Parathyroid adenoma (tissue), 2 donors: ENCODE data around the gene UPF2.

Source experiments
- H2AFZ ChIP-seq: fragments of 300-600 bp; sonication (generic); one replicate; pipeline ENCODE4 v1.7.0; 2017; ENCODE audit warnings: antibody characterized with exemption, mild to moderate bottlenecking
- H3K27ac ChIP-seq: fragments of 300-600 bp; sonication (generic); one replicate; pipeline ENCODE4 v1.7.0; 2017
- H3K27me3 ChIP-seq: fragments of 300-600 bp; sonication (generic); one replicate; pipeline ENCODE4 v1.7.0; 2017; ENCODE audit warnings: low read length; ENCODE audit not compliant: control insufficient read depth, insufficient read depth
- H3K36me3 ChIP-seq: fragments of 300-600 bp; sonication (generic); one replicate; pipeline ENCODE4 v1.7.0; 2017; ENCODE audit warnings: low read length; ENCODE audit not compliant: control insufficient read depth, insufficient read depth
- H3K4me1 ChIP-seq: fragments of 300-600 bp; sonication (generic); one replicate; pipeline ENCODE4 v1.7.0; 2017; ENCODE audit warnings: control low read depth
- H3K4me2 ChIP-seq: fragments of 300-600 bp; sonication (generic); one replicate; pipeline ENCODE4 v1.7.0; 2017; ENCODE audit warnings: low read length
- H3K4me3 ChIP-seq: fragments of 300-600 bp; sonication (generic); one replicate; pipeline ENCODE4 v1.7.0; 2017; ENCODE audit warnings: low read depth, low read length
- H3K79me2 ChIP-seq: fragments of 300-600 bp; sonication (generic); one replicate; pipeline ENCODE4 v1.7.0; 2017; ENCODE audit warnings: control low read depth
- H3K9ac ChIP-seq: fragments of 300-600 bp; sonication (generic); one replicate; pipeline ENCODE4 v1.7.0; 2017; ENCODE audit warnings: mild to moderate bottlenecking
- H3K9me3 ChIP-seq: fragments of 300-600 bp; sonication (generic); one replicate; pipeline ENCODE4 v1.7.0; 2017; ENCODE audit warnings: low read length; ENCODE audit not compliant: control insufficient read depth
- TF ChIP-seq, protein P1 (sequence below): fragments of 300-600 bp; sonication (generic); IDR thresholded peaks from one replicate; pipeline ENCODE4 v1.7.0; 2017; ENCODE audit warnings: antibody characterized with exemption, mild to moderate bottlenecking
- donor health status: primary hyperparathyroidism.

Gene UPF2

DNA sequence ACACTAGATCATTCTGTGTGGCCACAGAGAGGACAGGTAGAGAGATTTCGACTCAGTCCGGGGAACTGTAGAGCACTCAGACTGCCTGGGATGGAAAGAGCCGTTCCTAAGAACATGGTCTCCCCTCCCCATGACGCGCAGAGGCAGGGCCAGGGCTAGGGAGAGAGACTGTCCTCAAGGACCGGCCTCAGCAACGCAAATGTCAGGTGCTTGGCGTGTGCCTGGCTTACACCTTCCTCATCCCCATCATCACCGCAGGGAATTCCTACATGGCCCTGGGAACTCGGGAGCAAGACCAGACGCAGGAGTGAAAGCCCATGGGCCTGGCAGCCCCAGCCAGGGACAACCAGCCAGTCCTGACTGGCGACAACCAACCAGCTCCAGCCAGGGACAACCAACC, 163.8 kb downstream of the UPF2 start:
- no peak overlapping the region for H3K27ac ChIP-seq
- H3K36me3 ChIP-seq = no peaks in the 10 kb centered on the region
- H3K79me2 ChIP-seq = no peaks in the 10 kb centered on the region
- H3K27me3 ChIP-seq = no peaks in the 10 kb centered on the region
- H3K4me1 ChIP-seq = no peaks in the 10 kb centered on the region
- H2AFZ ChIP-seq = no peak overlapping the region
- H3K4me3 ChIP-seq = no peak overlapping the region
- H3K9ac ChIP-seq = no peak overlapping the region
- TF ChIP-seq, protein P1, sequence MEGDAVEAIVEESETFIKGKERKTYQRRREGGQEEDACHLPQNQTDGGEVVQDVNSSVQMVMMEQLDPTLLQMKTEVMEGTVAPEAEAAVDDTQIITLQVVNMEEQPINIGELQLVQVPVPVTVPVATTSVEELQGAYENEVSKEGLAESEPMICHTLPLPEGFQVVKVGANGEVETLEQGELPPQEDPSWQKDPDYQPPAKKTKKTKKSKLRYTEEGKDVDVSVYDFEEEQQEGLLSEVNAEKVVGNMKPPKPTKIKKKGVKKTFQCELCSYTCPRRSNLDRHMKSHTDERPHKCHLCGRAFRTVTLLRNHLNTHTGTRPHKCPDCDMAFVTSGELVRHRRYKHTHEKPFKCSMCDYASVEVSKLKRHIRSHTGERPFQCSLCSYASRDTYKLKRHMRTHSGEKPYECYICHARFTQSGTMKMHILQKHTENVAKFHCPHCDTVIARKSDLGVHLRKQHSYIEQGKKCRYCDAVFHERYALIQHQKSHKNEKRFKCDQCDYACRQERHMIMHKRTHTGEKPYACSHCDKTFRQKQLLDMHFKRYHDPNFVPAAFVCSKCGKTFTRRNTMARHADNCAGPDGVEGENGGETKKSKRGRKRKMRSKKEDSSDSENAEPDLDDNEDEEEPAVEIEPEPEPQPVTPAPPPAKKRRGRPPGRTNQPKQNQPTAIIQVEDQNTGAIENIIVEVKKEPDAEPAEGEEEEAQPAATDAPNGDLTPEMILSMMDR = no peak
- H3K9me3 ChIP-seq = no peaks in the 10 kb centered on the region
- H3K4me2 ChIP-seq = no peak overlapping the region

DNA sequence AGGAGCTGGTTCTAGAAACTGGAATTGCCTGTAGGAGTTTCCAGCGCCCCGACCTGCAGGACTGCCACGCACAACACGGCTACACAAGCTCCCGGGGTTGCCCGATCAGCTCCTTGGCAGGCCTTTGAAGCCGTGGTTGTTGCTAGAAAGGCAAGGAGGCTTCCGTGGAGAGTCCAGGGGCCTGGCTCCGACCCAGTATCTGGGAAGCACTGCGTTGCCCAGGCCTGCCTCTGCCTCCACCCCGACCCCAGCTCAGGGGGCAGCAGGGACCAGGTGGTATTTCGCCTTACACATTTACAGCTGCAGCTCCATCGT, 165.1 kb downstream of the UPF2 start:
- TF ChIP-seq, protein P1 = no peak
- H3K79me2 ChIP-seq = no peaks in the 10 kb centered on the region

DNA sequence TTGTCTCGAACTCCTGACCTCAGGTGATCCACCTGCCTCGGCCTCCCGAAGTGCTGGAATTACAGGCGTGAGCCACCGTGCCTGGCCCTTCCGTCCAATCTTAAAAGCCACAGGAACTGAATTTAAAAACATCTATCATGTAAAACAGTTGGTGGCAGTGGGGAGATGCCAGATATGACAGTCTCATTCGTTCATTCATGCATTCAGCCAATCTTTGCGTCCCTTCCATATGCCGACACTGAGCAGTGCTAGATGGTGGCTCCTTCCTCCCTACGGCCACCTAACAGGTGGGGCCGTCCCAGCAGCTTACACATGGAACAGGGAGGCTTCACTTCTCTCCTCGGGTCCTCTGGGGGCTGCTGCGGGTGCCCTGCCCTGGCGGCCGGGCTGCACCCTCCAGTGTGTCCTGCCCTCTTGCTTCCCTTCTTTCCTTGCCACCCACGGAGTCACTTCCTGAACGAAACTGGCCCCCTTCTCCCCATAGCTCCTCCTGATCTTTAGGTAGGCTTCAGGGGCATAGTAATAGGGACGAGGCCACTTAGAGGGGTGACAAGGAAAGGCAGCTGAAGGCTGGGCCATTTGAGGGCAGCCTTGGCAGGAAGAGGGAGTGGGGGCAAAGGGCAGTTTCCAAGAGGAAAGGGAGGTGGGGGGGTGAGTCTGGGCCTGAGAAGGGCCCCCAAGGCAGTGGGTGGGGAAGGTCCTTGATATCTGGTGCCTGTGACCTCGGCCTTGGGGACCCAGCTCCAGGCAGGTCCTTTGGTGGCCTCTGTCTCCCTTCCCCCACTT, 165.6 kb downstream of the UPF2 start:
- no peaks in the 10 kb centered on the region for H3K9me3 ChIP-seq
- H3K9ac ChIP-seq = no peak overlapping the region
- no peak overlapping the region for H2AFZ ChIP-seq
- H3K27ac ChIP-seq = no peak overlapping the region
- H3K79me2 ChIP-seq = no peaks in the 10 kb centered on the region
- H3K4me3 ChIP-seq = no peak overlapping the region
- no peaks in the 10 kb centered on the region for H3K4me1 ChIP-seq
- no peak overlapping the region for H3K4me2 ChIP-seq
- TF ChIP-seq, protein P1 = no peak
- no peaks in the 10 kb centered on the region for H3K27me3 ChIP-seq
- no peaks in the 10 kb centered on the region for H3K36me3 ChIP-seq

More for the DNA sequence above, 165.1 kb downstream of the UPF2 start:
- H2AFZ ChIP-seq = no peak overlapping the region
- H3K4me1 ChIP-seq = no peaks in the 10 kb centered on the region
- no peak overlapping the region for H3K4me2 ChIP-seq
- H3K27me3 ChIP-seq = no peaks in the 10 kb centered on the region
- H3K27ac ChIP-seq = no peak overlapping the region
- H3K36me3 ChIP-seq = no peaks in the 10 kb centered on the region
- H3K9ac ChIP-seq = no peak overlapping the region
- H3K9me3 ChIP-seq = no peaks in the 10 kb centered on the region
- no peak overlapping the region for H3K4me3 ChIP-seq

DNA sequence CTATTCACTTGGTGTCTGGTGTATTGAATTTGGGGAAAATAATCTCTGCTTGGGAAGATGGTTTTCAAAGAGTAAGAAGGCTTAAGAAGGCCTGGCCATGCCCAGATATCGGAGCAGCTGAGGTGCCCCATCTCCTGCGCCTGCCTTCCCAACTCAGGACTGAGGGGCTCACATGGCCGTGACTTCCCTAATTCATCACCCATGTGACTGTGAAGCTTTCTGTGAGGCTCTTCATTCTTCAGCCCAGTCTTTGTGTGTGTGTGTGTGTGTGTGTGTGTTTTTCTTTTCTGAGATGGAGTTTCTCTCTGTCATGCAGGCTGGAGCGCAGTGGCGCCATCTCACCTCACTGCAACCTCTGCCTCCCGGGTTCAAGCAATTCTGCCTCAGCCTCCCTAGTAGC, 166.3 kb downstream of the UPF2 start:
- no peaks in the 10 kb centered on the region for H3K36me3 ChIP-seq
- H3K9ac ChIP-seq = no peak overlapping the region
- H3K4me2 ChIP-seq = no peak overlapping the region
- H2AFZ ChIP-seq = no peak overlapping the region
- H3K79me2 ChIP-seq = no peaks in the 10 kb centered on the region
- H3K27me3 ChIP-seq = no peaks in the 10 kb centered on the region
- no peaks in the 10 kb centered on the region for H3K4me1 ChIP-seq
- H3K4me3 ChIP-seq = no peak overlapping the region
- TF ChIP-seq, protein P1 = no peak
- H3K9me3 ChIP-seq = no peaks in the 10 kb centered on the region
- H3K27ac ChIP-seq = no peak overlapping the region
